HFFc6 (cell line): ENCODE data around the gene RANBP1. TPM values are rescaled to one million over a fixed set of nuclear protein-coding genes. Genes with fewer than 3 reads are reported as not detected.

Source experiments
- DNase-seq: peaks from one replicate; pipeline ENCODE4 v3.0.0-alpha.2; 2018
- H3K27ac Mint-ChIP-seq: 2 replicates; pipeline ENCODE4 v1.8.0; 2020; ENCODE audit warnings: mild to moderate bottlenecking, mixed read lengths
- H3K27me3 Mint-ChIP-seq: 2 replicates; pipeline ENCODE4 v1.8.0; 2021; ENCODE audit warnings: mild to moderate bottlenecking, moderate library complexity, mixed read lengths; ENCODE audit not compliant: insufficient read depth
- H3K36me3 Mint-ChIP-seq: 2 replicates; pipeline ENCODE4 v1.8.0; 2021; ENCODE audit warnings: low read depth, mixed read lengths
- H3K4me1 Mint-ChIP-seq: 2 replicates; pipeline ENCODE4 v1.8.0; 2020; ENCODE audit warnings: low read depth, mixed read lengths
- H3K4me3 Mint-ChIP-seq: 2 replicates; pipeline ENCODE4 v1.8.0; 2020; ENCODE audit warnings: mild to moderate bottlenecking, moderate library complexity, mixed read lengths
- H3K9me3 Mint-ChIP-seq: 2 replicates; pipeline ENCODE4 v1.8.0; 2020; ENCODE audit warnings: mild to moderate bottlenecking, mixed read lengths
- CTCF ChIP-seq: fragments of 200-600 bp; sonication (generic); IDR thresholded peaks from 2 replicates; pipeline ENCODE4 v1.5.0; 2021; ENCODE audit warnings: antibody characterized with exemption, mild to moderate bottlenecking
- microRNA-seq: library from miRNA; unstranded; fragments of <30 nt; microRNA quantifications from one replicate; pipeline ENCODE4, GENCODE V29; 2019
- total RNA-seq, 6 experiments: library from RNA; stranded (reverse); fragmentation: NEBNext Ultra II Directional; extraction: Animal tissue kit (Norgen Biotek cat#: 25700); gene quantifications; 2 replicates in 1 of 6; 3 replicates in 5 of 6; pipeline ENCODE4 v1.2.3, GENCODE V29; 2021

The RANBP1 gene
- total RNA-seq, 6 experiments from 2014 or later: 177 to 231 (median 226) TPM

- H3K4me1 Mint-ChIP-seq: no peaks in the 10 kb centered on the region
- H3K27ac Mint-ChIP-seq: no peak overlapping the region
- no peak for TF ChIP-seq CTCF
- H3K9me3 Mint-ChIP-seq: no peaks in the 10 kb centered on the region
- no peaks in the 10 kb centered on the region for H3K36me3 Mint-ChIP-seq
- no peak for DNase-seq
- H3K4me3 Mint-ChIP-seq: no peak overlapping the region
- peaks cover 30% of the 10 kb centered on the region for H3K27me3 Mint-ChIP-seq
These were observed 57.3 kb downstream of the RANBP1 start for GRCh38 chr22:20173246-20173645.

GRCh38 chr22:20173772-20174171 is 57.9 kb downstream of the RANBP1 start:
- peaks cover 31% of the 10 kb centered on the region for H3K27me3 Mint-ChIP-seq
- no peaks in the 10 kb centered on the region for H3K4me1 Mint-ChIP-seq
- H3K9me3 Mint-ChIP-seq: no peaks in the 10 kb centered on the region
- no peak for TF ChIP-seq CTCF
- no peak overlapping the region for H3K4me3 Mint-ChIP-seq
- no peak overlapping the region for H3K27ac Mint-ChIP-seq
- no peak for DNase-seq
- H3K36me3 Mint-ChIP-seq: no peaks in the 10 kb centered on the region

- no peak for DNase-seq
- no peak overlapping the region for H3K27ac Mint-ChIP-seq
- peaks cover 28% of the 10 kb centered on the region for H3K27me3 Mint-ChIP-seq
- peak; percentile 44 for TF ChIP-seq CTCF
- H3K9me3 Mint-ChIP-seq: no peaks in the 10 kb centered on the region
- H3K36me3 Mint-ChIP-seq: no peaks in the 10 kb centered on the region
- H3K4me1 Mint-ChIP-seq: no peaks in the 10 kb centered on the region
- H3K4me3 Mint-ChIP-seq: no peak overlapping the region
These were observed 59.1 kb downstream of the RANBP1 start for GRCh38 chr22:20174785-20175596.

- Mint-ChIP-seq H3K9me3 (no peaks in the 10 kb centered on the region), H3K27ac (no peak overlapping the region), H3K4me3 (no peak overlapping the region), H3K36me3 (no peaks in the 10 kb centered on the region), H3K4me1 (no peaks in the 10 kb centered on the region), H3K27me3 (peaks cover 24% of the 10 kb centered on the region)
- DNase-seq: no peak
- no peak for TF ChIP-seq CTCF
These were observed 59.6 kb downstream of the RANBP1 start for GRCh38 chr22:20175597-20175900.

GRCh38 chr22:20176421-20177085 is 60.6 kb downstream of the RANBP1 start:
- DNase-seq: no peak
- H3K36me3 Mint-ChIP-seq: no peaks in the 10 kb centered on the region
- no peak overlapping the region for H3K27ac Mint-ChIP-seq
- H3K9me3 Mint-ChIP-seq: no peaks in the 10 kb centered on the region
- no peak overlapping the region for H3K4me3 Mint-ChIP-seq
- H3K4me1 Mint-ChIP-seq: no peaks in the 10 kb centered on the region
- TF ChIP-seq CTCF: no peak
- H3K27me3 Mint-ChIP-seq: peaks cover 20% of the 10 kb centered on the region

Small RNAs within 50 kb of the gene (microRNA-seq; reads per million reads assigned to microRNA genes)
- not detected for gene MIR6816

Other genes starting within 250 kb of the RANBP1 start
- 100 to 1,000 TPM; 215 to 306 (median 234) TPM for gene COMT, start 174.3 kb upstream of the RANBP1 start, total RNA-seq
- gene TXNRD2, start 174.3 kb upstream of the RANBP1 start, total RNA-seq: 10 to 100 TPM; 24.8 to 30.6 (median 28.3) TPM
- gene ARVCF, start 99.3 kb upstream of the RANBP1 start, total RNA-seq: 1 to 10 TPM; 1.5 to 3.3 (median 2.0) TPM
- gene TANGO2, start 95.0 kb upstream of the RANBP1 start, total RNA-seq: 10 to 100 TPM; 28.5 to 38.0 (median 34.9) TPM
- gene DGCR8, start 35.9 kb upstream of the RANBP1 start, total RNA-seq: 10 to 100 TPM; 19.8 to 24.5 (median 22.0) TPM
- 10 to 100 TPM; 31.1 to 44.9 (median 38.5) TPM for gene TRMT2A, start 1.1 kb downstream of the RANBP1 start, total RNA-seq
- gene ZDHHC8, start 15.7 kb downstream of the RANBP1 start, total RNA-seq: 100 to 1,000 TPM in 3 of 6 experiments, 10 to 100 TPM in 3; 91.8 to 119 (median 99.1) TPM
- 1 to 10 TPM in 4 of 6 experiments, under 1 TPM in 1, not detected in 1; 0.54 to 3.9 (median 2.8) TPM for gene CCDC188, start 35.0 kb downstream of the RANBP1 start, total RNA-seq
- under 1 TPM; 0.14 to 0.85 (median 0.35) TPM for gene RTN4R, start 152.2 kb downstream of the RANBP1 start, total RNA-seq
- 10 to 100 TPM; 46.3 to 52.4 (median 48.4) TPM for gene DGCR6L, start 204.0 kb downstream of the RANBP1 start, total RNA-seq